Panc1 (cell line): ENCODE data around the gene OXCT2.

Source experiments
- CTCF ChIP-seq: fragments of 450-650 bp; IDR thresholded peaks from 2 replicates; pipeline ENCODE4 v1.5.1; 2017; ENCODE audit warnings: mild to moderate bottlenecking
- SIN3A ChIP-seq: IDR thresholded peaks from 2 replicates; pipeline ENCODE4 v1.6.1; 2012; ENCODE audit warnings: low read depth, mild to moderate bottlenecking, low read length, moderate library complexity, borderline replicate concordance; ENCODE audit not compliant: insufficient read depth
- TF ChIP-seq, protein P1 (sequence below), 2 experiments: IDR thresholded peaks; 2 replicates each; pipeline ENCODE4 v1.6.1; 2011 to 2012; ENCODE audit warnings: low read depth in 2 of 2, control low read depth in 1 of 2, low read length in 1 of 2, mild to moderate bottlenecking in 1 of 2, moderate library complexity in 1 of 2; ENCODE audit not compliant: insufficient read depth in 1 of 2

DNA sequence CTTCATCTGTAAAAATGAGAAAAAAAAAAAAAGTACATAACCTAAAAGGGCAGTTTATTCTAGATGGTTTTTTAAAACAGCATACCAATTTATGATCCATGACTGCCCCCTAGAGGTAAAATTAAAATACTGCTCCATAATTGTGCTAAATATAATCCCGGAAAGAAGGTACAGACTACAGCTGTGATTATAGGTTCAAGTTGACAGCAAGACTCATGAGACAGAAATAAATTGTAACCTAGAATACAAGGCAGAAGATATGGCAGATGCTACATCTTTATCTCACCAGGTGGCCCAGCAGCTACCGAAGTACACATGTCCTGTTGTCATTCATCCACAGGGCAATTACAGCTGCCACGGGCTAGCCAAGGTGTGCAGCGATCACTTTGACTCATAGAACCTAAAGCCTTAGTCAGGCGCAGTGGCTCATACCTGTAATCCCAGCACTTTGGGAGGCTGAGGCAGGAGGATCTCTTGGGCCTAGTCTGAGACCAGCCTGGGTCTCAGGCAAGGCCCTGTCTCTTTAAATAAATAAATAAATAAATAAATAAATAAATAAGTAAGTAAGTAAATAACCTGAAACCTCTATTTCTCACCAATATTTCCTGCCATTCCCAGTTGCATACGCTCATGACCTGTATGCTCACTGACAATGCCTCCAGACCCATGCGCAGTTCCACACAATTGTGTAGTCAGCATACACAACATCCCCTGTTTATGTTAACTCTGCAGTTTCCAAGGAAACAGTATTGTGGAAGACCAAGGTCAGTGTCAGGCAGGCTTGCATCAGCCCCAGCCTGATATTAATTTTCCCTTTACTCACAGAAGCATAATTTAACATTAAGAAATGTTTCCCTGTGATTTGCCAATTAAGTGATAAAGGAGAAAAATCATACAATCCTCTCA lies 50.8 kb downstream of the OXCT2 start:
- TF ChIP-seq SIN3A, result no peak
- TF ChIP-seq CTCF, result peak; percentile 74
- TF ChIP-seq, protein P1, sequence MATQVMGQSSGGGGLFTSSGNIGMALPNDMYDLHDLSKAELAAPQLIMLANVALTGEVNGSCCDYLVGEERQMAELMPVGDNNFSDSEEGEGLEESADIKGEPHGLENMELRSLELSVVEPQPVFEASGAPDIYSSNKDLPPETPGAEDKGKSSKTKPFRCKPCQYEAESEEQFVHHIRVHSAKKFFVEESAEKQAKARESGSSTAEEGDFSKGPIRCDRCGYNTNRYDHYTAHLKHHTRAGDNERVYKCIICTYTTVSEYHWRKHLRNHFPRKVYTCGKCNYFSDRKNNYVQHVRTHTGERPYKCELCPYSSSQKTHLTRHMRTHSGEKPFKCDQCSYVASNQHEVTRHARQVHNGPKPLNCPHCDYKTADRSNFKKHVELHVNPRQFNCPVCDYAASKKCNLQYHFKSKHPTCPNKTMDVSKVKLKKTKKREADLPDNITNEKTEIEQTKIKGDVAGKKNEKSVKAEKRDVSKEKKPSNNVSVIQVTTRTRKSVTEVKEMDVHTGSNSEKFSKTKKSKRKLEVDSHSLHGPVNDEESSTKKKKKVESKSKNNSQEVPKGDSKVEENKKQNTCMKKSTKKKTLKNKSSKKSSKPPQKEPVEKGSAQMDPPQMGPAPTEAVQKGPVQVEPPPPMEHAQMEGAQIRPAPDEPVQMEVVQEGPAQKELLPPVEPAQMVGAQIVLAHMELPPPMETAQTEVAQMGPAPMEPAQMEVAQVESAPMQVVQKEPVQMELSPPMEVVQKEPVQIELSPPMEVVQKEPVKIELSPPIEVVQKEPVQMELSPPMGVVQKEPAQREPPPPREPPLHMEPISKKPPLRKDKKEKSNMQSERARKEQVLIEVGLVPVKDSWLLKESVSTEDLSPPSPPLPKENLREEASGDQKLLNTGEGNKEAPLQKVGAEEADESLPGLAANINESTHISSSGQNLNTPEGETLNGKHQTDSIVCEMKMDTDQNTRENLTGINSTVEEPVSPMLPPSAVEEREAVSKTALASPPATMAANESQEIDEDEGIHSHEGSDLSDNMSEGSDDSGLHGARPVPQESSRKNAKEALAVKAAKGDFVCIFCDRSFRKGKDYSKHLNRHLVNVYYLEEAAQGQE (IDR thresholded peaks at IDR 0.05; ENCODE audit: insufficient read depth in 1 of 2, low read depth in 2 of 2, low read length in 1 of 2), result no peak
